ENCODE data around the gene RTN4.

GRCh38 chr2:54958717-54959371 lies 91.4 kb downstream of the RTN4 start:
- TF ChIP-seq EP300 (IDR thresholded peaks at IDR 0.05) (no peak), POLR2A (IDR thresholded peaks at IDR 0.05) (no peak), POLR2AphosphoS5 (IDR thresholded peaks at IDR 0.05) (no peak)
- TF ChIP-seq, protein P1, sequence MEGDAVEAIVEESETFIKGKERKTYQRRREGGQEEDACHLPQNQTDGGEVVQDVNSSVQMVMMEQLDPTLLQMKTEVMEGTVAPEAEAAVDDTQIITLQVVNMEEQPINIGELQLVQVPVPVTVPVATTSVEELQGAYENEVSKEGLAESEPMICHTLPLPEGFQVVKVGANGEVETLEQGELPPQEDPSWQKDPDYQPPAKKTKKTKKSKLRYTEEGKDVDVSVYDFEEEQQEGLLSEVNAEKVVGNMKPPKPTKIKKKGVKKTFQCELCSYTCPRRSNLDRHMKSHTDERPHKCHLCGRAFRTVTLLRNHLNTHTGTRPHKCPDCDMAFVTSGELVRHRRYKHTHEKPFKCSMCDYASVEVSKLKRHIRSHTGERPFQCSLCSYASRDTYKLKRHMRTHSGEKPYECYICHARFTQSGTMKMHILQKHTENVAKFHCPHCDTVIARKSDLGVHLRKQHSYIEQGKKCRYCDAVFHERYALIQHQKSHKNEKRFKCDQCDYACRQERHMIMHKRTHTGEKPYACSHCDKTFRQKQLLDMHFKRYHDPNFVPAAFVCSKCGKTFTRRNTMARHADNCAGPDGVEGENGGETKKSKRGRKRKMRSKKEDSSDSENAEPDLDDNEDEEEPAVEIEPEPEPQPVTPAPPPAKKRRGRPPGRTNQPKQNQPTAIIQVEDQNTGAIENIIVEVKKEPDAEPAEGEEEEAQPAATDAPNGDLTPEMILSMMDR (IDR thresholded peaks at IDR 0.05), result no peak
